CD4-positive, alpha-beta T cell treated with Interferon gamma for 1 hour (primary cell): ENCODE results near the gene KCNK18.
A peak's percentile ranks its signal among the peaks of the same experiment; 100 is the strongest.
"Not testable (repeated sequence)": the region's sequence is repeated elsewhere in the genome, so short reads cannot be mapped to it uniquely, and the experiment has no call there.

Source experiments
- DNase-seq: peaks from one replicate; pipeline ENCODE4 v3.0.0-alpha.2; 2020

KCNK18 gene

DNA sequence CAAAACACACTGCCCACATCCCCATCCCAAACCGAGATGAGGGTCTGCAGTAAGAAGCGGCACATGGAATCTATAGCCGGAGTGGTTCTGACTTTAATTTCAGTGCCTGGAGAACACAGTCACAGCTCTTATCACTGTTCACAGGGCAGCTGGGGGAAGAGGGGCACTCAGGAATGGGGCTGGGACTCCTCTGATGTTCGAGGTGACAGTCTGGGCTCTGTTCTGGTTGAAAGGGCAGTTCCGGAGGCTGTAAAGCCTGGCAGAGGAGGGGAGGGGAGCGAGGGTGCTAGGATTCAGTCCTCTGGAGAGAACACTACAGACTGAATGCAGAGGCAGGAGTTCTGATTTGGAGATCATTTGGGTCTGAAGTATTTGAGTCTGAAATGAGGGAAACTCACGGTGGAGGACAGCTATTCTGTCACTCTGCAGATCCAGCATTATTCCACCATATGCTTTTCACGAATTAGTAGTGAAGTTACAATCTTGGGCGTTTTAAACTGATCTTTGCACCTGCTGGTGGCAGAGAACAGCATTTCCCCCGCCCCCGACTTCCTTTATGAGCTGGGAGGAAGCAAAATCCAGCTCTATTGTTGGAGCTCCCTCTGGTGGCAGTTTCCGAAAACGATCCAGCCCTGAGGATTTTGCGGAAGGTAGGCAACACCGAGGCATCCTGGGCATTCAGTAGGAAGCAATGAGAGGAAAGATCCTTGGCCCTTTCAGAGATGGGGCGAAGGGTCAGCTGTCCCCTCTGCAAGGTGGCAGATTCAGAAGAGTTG, 22.7 kb upstream of the KCNK18 start:
- peak; percentile 72 for DNase-seq

DNA sequence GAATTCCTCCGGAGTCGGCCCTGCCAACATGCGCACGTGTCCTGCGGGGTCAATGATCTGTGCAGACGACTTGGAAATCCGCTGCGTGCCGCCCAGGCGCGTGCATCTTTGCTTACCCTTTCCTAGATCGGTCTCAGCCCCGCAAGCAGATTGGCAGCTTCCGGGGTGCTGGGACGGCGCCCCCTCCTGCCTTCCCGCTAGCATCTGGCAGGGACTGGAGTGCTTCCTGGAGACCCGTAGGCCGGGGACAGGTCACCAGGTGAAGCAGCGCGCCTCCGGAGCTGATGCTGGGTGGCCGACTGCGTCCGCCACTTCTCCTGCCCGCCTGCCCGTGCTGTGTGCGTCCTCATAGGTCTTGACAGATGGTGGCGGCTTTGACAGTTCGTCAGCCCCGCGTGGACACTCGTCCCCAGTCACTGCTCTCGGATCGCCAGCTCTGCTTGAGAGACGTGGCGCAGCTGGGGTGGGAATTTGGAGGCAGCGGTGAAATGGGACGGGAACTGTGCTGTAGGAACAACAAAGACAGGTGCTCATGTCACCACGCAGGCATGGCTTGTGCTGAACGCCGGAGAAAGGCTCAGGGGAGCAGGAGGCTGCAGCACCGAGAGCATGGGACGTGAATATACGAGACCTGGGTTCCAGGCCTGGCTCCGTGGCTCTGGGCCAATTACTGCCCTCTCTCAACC, 21.9 kb upstream of the KCNK18 start:
- no peak for DNase-seq

- peak; percentile 59 for DNase-seq
These were observed 21.3 kb upstream of the KCNK18 start for GRCh38 chr10:117175901-117176534.

DNA sequence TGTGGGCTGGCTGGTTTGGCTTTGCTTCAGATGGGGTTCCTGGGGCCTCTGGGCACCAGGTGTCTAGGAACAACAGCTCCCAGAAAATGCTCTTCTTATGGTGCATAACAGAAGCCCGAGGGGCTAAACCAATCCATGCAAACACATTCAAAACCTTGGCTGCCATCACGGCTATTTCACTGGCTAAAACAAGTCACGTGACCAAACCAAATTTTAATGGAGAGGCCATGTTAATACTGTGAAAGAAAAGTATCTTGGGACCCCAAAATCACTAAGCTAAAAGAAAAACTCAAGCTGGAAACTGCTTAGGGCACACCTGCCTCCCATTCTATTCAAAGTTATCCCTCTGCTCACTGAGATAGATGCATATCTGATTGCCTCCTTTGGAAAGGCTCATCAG, 19.1 kb upstream of the KCNK18 start:
- no peak for DNase-seq

GRCh38 chr10:117184296-117184695, 13.0 kb upstream of the KCNK18 start:
- DNase-seq, result no peak

- no peak for DNase-seq
These were observed 12.5 kb upstream of the KCNK18 start for GRCh38 chr10:117184821-117185220.

DNA sequence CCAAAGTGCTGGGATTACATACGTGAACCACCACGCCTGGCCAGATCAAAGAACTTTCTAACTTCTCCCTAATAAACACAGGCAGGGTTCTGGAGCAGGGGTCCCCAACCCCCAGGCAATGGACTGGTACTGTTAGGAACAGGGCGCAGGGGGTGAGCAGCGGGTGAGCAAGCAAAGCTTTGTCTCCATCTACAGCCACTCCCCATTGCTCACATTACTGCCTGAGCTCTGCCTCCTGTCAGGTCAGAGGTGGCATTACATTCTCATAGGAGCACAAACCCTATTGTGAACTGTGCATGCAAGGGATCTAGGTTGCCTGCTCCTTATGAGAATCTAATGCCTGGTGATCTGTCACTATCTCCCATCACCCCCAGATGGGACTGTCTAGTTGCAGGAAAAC, 11.5 kb upstream of the KCNK18 start:
- DNase-seq, result not testable (repeated sequence)

- no peak for DNase-seq
These were observed 10.3 kb upstream of the KCNK18 start for GRCh38 chr10:117186832-117187615.

GRCh38 chr10:117188371-117188770, 8.9 kb upstream of the KCNK18 start:
- no peak for DNase-seq

DNA sequence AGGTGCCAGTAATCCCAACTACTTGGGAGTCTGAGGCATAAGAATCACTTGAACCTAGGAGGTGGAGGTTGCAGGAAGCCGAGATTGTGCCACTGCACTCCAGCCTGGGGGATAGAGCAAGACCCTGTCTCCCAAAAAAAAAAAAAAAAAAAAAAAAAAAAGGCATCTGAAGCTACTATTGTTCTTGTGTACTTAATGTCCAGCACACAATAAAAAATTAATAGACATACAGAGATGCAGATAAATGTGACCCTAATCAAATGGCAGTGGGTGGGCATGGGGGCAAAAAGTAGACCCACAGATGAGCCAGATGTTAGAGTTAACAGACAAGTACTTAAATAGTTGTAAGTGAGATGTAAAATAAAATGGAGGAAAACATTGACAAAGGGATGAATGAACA, 7.7 kb upstream of the KCNK18 start:
- no peak for DNase-seq

DNA sequence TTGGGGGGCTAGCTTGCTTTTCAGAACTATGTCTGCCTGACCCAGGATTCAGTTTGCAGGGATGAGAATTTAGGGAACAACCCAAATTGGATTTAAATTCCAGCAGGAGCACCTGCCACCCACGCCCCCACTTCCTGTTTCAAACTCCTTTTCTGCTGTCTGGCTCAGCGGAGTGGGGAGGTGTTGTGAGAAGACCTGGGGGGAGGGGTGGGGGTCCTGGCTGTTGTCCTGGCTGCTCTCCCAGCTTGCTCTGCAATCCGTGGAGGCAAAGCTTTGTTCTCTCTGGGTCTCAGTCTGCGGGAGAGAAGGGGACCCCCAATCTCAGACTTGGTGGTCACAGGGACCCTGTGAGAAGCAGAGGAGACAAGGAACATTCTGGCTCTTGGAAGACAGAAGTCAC, 799 bp downstream of the KCNK18 start:
- no peak for DNase-seq

GRCh38 chr10:117201826-117202225, 4.5 kb downstream of the KCNK18 start:
- no peak for DNase-seq

GRCh38 chr10:117204316-117204715, 7.0 kb downstream of the KCNK18 start:
- DNase-seq, result no peak

GRCh38 chr10:117212176-117212575, 14.9 kb downstream of the KCNK18 start:
- DNase-seq, result no peak

- no peak for DNase-seq
These were observed 17.1 kb downstream of the KCNK18 start for GRCh38 chr10:117214401-117214800.

DNA sequence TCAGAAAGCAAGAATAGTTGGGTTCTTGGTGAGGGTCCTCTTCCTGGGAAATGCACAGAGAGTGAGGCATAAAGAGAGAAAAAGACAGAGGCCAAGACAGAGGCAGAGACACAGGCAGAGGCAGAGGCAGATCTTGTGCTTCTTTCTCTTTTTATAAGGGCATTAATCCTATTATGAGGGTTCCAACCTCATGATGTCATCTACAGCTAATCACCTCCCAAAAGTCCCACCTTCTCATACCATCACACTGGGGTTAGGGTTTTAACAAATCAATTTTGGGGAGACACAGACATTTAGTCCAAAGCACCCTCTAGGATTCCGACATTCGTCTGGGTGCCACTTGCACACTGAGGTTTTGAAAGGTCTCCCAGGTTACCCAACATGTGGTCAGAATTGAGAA, 17.8 kb downstream of the KCNK18 start:
- no peak for DNase-seq

GRCh38 chr10:117216028-117216427, 18.7 kb downstream of the KCNK18 start:
- DNase-seq, result no peak

DNA sequence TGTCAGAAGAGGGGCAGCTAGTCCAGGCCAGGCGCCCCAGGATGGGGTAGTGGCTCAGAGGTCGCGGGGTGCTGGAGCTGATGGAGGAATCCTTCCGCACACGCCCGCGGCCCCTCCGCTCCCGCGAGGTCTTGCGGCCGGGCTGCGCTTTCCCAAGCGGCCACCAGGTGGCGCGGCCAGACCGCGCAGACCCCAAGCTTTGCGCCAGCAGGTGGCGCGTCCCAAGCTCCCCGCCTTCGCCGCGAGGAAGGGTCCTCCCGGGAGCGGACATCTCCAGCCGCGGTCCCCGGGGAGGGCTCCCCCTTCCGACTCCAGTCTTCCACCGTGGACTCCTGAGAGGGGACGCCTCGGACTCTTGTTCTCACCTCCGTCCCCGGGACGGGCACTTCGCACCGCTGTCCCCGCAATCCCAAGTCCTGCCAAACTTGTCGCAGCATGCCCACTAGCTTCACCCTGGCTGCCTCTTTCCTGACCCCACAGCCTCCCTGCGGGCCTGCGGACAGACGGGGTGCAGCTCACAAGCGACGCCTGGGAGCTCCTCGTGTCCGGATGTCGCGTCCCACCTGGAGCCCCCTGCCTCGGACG, 19.4 kb downstream of the KCNK18 start:
- peak; percentile 53 for DNase-seq

GRCh38 chr10:117217196-117217761, 20.0 kb downstream of the KCNK18 start:
- DNase-seq, result no peak

- no peak for DNase-seq
These were observed 21.4 kb downstream of the KCNK18 start for GRCh38 chr10:117218654-117219053.

DNA sequence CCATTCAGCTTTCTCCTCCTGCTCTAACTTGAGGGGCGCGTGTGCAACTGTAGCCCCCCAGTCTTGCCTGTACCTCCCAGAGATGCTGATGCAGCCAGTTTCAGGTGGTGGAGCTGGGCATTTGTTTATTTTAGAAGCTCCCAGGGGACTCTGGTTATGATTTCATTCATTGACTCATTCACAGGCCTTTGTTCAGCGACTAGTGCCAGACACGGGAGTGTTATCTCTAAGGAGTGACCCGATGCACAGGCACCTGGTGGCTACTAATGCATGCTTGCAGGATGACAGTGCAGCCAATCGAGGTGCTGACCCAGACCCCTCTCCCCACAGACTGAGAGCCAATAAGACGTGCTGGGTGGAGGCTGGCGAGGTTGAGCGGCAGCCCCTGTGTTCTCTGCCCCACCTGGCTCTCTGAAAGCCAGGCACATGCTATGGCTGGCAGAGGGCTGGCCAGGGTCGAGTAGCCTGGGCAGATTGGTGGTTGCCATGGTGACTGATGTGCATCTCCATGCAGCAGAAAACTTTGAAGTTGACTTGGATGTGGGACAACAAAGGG, 23.9 kb downstream of the KCNK18 start:
- no peak for DNase-seq

DNA sequence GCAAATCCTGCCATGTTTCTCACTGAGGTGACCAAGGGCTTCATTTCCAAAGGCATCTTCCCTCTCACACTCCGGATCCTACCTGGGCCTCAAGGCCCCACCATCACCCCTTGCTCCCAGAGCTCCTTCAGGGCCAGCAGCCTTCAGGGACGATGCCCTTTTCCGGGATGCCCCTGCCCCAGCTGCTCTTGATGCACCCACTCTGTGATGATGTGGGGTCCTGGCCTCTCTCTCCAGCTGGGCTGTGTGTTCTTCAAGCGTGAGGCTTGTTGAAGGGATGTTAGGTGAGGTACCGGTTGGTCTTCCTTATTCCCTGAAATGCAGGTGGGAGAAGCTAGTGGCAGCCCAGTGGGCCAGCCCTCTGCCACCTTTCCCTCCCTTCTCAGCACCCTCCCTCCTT, 25.3 kb downstream of the KCNK18 start:
- no peak for DNase-seq
